ACC112 (cell line): ENCODE measurements around the gene CRYL1.

ENCODE experiments used
- H2AFZ ChIP-seq: fragments of 200-600 bp; sonication (generic); one replicate; pipeline ENCODE4 v1.6.0; 2017; ENCODE audit warnings: antibody characterized with exemption, low read length; ENCODE audit not compliant: unreplicated experiment
- H3K27ac ChIP-seq: fragments of 200-600 bp; sonication (generic); 2 replicates; pipeline ENCODE4 v1.5.1; 2014; ENCODE audit warnings: low read depth, mild to moderate bottlenecking, antibody characterized with exemption, low read length, moderate library complexity
- H3K27me3 ChIP-seq: fragments of 200-600 bp; sonication (generic); 2 replicates; pipeline ENCODE4 v1.6.1; 2014; ENCODE audit warnings: mild to moderate bottlenecking, antibody characterized with exemption, low read length, moderate library complexity, mixed read lengths; ENCODE audit not compliant: insufficient read depth
- H3K36me3 ChIP-seq: fragments of 200-600 bp; sonication (generic); 2 replicates; pipeline ENCODE4 v1.6.1; 2016; ENCODE audit warnings: mild to moderate bottlenecking, antibody characterized with exemption, low read length, moderate library complexity, mixed read lengths; ENCODE audit not compliant: insufficient read depth
- H3K4me1 ChIP-seq: fragments of 200-600 bp; sonication (generic); one replicate; pipeline ENCODE4 v1.6.1; 2016; ENCODE audit warnings: low read length, mixed read lengths; ENCODE audit not compliant: insufficient read depth, unreplicated experiment, control insufficient read depth
- H3K4me3 ChIP-seq: fragments of 200-600 bp; sonication (generic); 2 replicates; pipeline ENCODE4 v1.5.1; 2014; ENCODE audit warnings: mild to moderate bottlenecking, low read depth, low read length
- H3K79me2 ChIP-seq: fragments of 200-600 bp; sonication (generic); one replicate; pipeline ENCODE4 v1.6.0; 2016; ENCODE audit warnings: low read length; ENCODE audit not compliant: control insufficient read depth, unreplicated experiment, insufficient read depth

CRYL1 gene

DNA sequence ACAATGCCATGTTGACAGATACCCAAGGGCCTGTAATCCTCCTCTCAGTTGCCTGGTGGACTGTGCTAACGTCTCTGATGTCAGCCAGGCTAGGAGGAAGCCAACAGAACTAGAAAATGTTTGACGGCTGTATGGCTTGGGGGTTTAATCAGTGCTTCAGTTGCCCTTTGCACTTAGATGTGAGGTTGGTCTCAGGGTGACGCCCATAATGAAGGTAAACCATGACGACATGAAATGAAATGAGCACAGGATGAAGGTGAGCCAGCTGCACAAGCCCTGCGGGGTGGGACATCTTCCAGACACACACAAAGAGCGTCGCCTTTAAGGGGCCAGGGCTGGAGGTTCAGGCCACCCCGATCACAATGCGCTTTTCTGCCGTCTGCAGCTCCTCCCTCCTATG is 127.2 kb downstream of the CRYL1 start:
- Histone ChIP-seq H3K27ac (no peak overlapping the region), H3K27me3 (no peaks in the 10 kb centered on the region), H3K36me3 (no peaks in the 10 kb centered on the region), H2AFZ (no peak overlapping the region), H3K4me1 (no peaks in the 10 kb centered on the region), H3K4me3 (no peak overlapping the region), H3K79me2 (no peaks in the 10 kb centered on the region)

DNA sequence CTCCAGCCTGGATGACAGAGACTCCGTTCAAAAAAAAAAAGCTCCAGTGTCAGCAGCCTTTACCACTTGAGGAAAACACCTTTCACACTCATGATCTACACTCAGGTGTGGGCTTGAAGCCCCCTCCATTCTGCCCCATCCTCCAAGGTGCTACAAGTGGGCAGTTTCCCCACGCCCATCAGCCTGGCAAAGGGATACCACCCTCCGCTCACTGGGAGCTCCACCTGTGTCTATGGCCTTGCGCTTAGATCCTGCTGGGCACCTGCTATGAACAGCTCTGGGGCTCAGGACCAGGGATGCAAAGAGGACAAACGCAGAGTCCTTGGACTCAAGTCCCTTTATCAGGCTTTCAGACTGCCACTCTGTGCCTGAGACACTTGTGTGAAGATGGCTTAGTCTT is 127.8 kb downstream of the CRYL1 start:
- Histone ChIP-seq H3K27me3 (no peaks in the 10 kb centered on the region), H3K79me2 (no peaks in the 10 kb centered on the region), H3K36me3 (no peaks in the 10 kb centered on the region), H3K4me1 (no peaks in the 10 kb centered on the region), H3K27ac (no peak overlapping the region), H3K4me3 (no peak overlapping the region), H2AFZ (no peak overlapping the region)

DNA sequence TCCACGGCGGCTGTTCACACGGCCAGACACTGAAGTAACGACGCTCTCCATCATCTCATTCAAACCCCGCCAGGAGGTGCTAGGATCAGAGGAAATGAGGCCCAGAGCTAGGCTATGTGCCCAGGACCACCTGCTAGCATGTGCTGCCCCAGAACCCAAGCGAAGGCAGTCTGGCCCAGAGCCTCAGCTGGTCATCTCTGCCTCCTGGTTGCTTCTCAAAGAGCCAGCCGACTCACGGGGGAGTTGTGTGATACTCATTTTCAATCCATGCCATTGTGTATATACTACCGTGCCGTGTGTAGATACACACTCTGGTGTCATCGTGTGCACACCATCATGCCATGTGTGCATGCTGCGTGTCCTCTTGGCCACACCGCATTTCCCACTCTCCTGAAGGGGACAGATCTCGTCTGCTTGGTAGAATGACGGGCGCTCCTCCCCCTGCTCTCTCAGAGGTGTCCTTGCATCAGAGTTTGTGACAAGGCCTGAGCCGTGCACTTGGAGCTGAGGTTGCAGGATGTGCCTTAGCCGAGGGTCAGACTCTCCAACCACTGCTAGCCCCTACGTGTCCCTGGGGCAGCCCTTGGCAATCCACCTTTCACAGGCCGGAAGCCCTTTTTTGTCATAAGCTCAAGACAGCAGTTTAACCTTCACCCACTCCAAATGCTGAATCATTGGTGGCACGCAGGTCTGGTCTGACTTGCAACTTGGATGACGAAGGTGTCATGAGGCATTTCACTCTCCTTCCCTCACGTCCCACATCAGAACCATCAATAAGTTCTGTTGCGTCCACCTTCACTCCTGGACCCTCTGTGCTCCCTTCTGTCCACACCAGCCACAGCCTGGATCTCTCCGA is 130.4 kb downstream of the CRYL1 start:
- Histone ChIP-seq H3K79me2 (no peaks in the 10 kb centered on the region), H2AFZ (no peak overlapping the region), H3K27ac (no peak overlapping the region), H3K4me1 (no peaks in the 10 kb centered on the region), H3K27me3 (no peaks in the 10 kb centered on the region), H3K4me3 (no peak overlapping the region), H3K36me3 (no peaks in the 10 kb centered on the region)

GRCh38 chr13:20394506-20394905 is 131.2 kb downstream of the CRYL1 start:
- no peaks in the 10 kb centered on the region for H3K36me3 ChIP-seq
- H3K4me1 ChIP-seq, result no peaks in the 10 kb centered on the region
- no peaks in the 10 kb centered on the region for H3K79me2 ChIP-seq
- H3K27me3 ChIP-seq, result no peaks in the 10 kb centered on the region
- H3K4me3 ChIP-seq, result no peak overlapping the region
- no peak overlapping the region for H3K27ac ChIP-seq
- H2AFZ ChIP-seq, result no peak overlapping the region

- H3K36me3 ChIP-seq, result no peaks in the 10 kb centered on the region
- H3K4me3 ChIP-seq, result no peak overlapping the region
- no peaks in the 10 kb centered on the region for H3K79me2 ChIP-seq
- H2AFZ ChIP-seq, result no peak overlapping the region
- no peaks in the 10 kb centered on the region for H3K27me3 ChIP-seq
- no peak overlapping the region for H3K27ac ChIP-seq
- no peaks in the 10 kb centered on the region for H3K4me1 ChIP-seq
These were observed 131.5 kb downstream of the CRYL1 start for GRCh38 chr13:20394169-20394501.

GRCh38 chr13:20393273-20394168 is 132.1 kb downstream of the CRYL1 start:
- Histone ChIP-seq H3K4me1 (no peaks in the 10 kb centered on the region), H3K36me3 (no peaks in the 10 kb centered on the region), H3K27me3 (no peaks in the 10 kb centered on the region), H3K79me2 (no peaks in the 10 kb centered on the region), H3K4me3 (no peak overlapping the region), H3K27ac (no peak overlapping the region), H2AFZ (no peak overlapping the region)

DNA sequence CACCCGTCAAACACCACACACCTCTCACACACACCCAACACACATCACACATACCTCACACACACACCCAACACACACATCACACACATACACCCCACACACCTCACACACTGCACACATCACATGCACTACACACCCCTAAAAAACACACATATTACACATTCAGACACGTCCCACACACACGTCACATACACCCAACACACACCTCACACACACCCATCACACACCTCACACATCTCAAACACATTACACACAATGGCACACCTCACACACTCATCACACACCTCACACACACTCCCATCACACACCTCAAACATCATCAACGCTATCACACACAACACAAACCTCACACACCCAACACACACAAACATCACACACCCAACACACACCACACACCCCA is 133.1 kb downstream of the CRYL1 start:
- H3K27me3 ChIP-seq, result no peaks in the 10 kb centered on the region
- H3K27ac ChIP-seq, result no peak overlapping the region
- H3K4me1 ChIP-seq, result no peaks in the 10 kb centered on the region
- no peaks in the 10 kb centered on the region for H3K36me3 ChIP-seq
- no peak overlapping the region for H2AFZ ChIP-seq
- H3K79me2 ChIP-seq, result no peaks in the 10 kb centered on the region
- H3K4me3 ChIP-seq, result no peak overlapping the region

- no peaks in the 10 kb centered on the region for H3K79me2 ChIP-seq
- no peak overlapping the region for H2AFZ ChIP-seq
- no peak overlapping the region for H3K4me3 ChIP-seq
- no peak overlapping the region for H3K27ac ChIP-seq
- H3K4me1 ChIP-seq, result no peaks in the 10 kb centered on the region
- no peaks in the 10 kb centered on the region for H3K36me3 ChIP-seq
- no peaks in the 10 kb centered on the region for H3K27me3 ChIP-seq
These were observed 133.8 kb downstream of the CRYL1 start for GRCh38 chr13:20391597-20392452.

DNA sequence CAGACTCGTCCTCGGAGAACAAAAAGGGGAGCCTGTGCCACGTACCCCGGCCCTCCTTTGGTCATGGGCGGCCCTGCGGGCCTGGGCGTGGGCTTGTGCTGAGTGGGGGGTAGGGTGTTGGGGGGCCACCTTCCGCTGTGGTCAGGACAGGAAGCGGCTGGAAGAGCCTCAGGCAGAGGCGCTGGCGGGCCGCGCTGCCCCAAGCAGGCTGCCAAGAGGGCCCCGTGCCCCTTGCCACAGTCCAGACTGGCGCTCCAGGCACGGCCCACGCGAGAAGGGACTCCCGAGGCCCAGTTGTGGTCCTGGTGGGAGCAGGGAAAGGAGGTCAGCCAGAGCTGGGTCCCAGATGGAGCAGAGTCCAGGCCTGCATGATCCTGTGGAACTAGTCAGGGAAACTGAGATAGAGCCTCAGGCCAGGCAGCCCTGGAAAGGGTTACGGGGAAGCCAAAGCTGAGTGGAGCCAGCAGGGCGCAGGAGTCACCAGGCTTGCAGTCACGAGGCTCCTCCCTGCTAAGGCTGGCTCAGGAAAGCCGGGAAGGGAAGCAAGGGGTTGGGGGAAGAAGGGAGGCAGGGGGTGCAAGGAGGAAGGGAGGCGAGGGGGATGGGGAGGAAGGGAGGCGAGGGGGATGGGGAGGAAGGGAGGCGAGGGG is 135.0 kb downstream of the CRYL1 start:
- no peak overlapping the region for H3K27ac ChIP-seq
- H3K4me3 ChIP-seq, result no peak overlapping the region
- H2AFZ ChIP-seq, result no peak overlapping the region
- no peaks in the 10 kb centered on the region for H3K79me2 ChIP-seq
- no peaks in the 10 kb centered on the region for H3K36me3 ChIP-seq
- no peaks in the 10 kb centered on the region for H3K4me1 ChIP-seq
- no peaks in the 10 kb centered on the region for H3K27me3 ChIP-seq
